ENCODE data around the gene INF2. TPM values are rescaled to one million over a fixed set of nuclear protein-coding genes. Genes with fewer than 3 reads are reported as not detected.

INF2 gene
- total RNA-seq, 1 donor from 2014 or later = 41.2 TPM

DNA sequence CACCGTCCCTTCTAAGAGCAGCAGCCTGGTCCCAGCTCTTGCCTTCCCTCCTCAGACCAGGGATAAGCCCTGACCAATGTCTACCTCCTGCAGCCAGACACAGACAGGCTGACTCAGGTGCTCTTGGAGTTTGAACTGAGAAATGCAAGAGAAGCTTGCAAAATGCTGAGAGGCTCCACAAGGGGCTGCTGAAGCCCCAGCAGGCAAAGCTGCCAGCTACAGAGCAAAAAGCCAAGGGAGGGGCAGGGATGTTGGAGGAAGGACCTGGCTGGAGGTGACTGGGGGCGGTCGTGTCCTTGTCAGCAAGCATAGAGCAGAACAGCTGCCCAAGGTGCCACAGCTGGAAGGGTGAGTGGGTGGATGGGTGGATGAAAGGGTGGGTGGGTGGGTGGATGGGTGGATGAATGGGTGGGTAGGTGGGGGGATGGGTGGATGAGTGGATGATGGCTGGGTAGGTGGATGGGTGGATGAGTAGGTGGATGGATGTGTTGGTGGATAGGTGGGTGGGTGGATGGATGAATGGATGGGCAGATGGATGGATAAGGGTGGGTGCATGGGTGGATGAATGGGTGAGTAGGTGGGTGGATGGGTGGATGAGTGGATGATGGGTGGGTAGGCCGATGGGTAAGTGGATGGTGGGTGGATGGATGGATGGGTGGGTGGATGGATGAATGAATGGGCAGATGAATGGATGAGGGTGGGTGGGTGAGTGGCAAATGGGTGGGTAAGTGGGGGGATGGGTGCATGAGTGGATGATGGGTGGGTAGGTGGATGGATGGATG is 4.0 kb upstream of the INF2 start:
- intact Hi-C loops (cut with DNase I) = no loop called here
- no peak for DNase-seq (ENCODE audit: low spot score)

DNA sequence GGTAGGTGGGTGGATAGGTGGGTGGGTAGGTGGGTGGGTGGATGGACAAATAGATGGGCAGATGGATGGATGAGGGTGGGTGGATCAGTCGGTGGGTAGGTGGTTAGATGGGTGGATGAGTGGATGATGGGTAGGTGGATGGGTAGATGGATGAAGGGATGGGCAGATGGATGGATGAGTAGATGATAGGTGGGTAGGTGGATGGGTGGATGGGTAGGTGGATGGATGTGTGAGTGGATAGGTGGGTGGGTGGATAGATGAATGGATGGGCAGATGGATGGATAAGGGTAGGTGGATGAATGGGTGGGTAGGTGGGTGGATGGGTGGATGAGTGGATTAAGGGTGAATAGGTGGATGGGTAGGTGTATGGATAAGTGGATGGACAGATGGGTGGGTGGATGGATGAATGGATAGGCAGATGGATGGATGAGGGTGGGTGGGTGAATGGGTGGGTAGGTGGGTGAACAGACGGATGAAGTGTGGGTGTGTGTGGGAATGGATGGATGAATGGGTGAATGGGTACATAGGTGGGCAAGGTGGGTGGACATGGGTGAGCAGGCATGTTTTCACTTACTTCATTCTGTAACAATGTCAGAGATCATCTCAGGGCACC is 3.3 kb upstream of the INF2 start:
- DNase-seq (ENCODE audit: low spot score) = no peak
- intact Hi-C loops (cut with DNase I) = no loop called here

DNA sequence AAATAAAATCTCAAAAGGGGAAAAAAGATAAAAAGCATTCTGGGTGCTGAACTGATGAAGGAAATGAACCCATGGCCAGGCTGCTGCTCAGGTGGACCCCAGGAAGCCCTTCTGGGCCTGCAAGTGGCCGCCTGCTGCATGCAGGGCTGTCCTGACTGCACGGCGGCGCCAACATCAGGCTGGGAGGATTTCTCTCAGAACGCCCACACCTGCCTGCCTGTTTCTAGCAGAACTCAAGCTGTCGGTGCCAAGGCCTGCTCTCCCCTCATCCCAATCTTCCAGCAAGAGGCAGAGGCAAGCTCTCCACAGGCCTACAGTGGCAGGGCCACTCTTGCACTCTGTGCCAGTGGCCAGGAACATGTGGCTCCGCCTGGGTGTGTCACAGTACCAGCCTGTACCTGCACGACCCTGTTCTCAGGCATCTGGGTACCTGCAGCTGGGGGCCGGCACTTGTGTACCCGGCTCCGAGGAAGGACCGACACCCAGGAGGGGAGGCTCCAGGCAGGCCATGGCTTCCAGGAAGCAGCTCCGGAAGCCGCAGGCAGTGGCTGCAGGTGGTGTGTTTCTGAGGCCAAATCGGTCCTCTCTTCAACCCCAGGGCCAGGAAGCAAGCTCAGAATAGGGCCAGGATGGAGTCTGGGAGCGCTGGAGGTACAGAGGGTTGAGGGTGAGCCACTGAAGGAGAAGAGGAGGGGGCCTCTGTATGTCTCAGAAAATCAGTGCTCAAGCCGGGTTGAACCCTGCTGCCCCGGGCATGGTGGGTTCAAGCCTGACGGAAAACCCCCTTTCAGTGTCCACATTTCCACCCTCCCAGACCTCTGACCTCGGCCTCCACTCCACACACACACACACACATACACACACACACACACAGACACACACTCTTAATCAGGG is 2.5 kb upstream of the INF2 start:
- intact Hi-C loops (cut with DNase I) = no loop called here
- no peak for DNase-seq (ENCODE audit: low spot score)

DNA sequence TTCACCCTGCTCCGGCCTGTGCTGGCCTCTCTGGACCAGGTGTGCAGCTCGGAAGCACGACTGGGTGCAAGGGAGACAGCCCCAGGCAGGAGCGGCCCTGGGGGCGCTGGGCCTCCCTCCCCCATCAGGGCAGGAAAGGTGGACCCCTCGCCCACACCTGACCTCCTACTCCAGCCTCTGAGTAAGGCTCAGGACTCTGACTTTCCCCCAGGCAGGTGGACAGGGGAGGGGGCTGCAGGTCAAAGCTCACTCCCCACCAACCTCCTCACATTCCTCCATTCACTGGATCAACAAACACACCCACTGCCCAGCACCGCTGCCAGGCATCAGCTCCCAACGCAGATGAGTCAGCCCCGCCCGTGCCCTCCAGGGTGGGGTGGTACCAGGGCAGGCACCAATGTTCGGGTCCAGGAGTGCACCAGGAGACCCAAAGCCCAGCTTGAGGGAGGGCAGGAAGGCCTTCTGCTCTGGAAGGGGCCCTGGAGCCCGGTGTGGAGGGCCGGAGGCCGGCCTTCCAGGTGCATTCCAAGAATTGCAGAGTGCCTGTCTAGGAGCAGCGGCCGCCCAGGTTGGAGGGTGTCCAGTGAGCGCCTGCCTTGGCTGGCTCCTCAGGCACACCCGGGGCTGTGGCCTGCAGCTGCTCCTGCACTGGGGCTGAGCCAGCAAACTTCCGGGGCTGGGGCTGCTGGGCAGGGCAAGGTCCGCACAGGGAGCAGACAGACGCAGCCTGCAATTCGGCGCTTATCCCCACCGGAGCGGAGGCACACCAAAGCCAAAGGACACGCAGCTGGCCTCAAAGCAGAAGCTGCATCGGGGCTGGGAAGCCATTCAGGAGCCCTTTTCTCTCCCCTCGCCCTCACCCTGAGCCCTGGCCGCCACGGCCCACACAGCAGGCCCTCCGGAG is 1.6 kb upstream of the INF2 start:
- intact Hi-C loops (cut with DNase I) = no loop called here
- peak; percentile 89 for DNase-seq (ENCODE audit: low spot score)

DNA sequence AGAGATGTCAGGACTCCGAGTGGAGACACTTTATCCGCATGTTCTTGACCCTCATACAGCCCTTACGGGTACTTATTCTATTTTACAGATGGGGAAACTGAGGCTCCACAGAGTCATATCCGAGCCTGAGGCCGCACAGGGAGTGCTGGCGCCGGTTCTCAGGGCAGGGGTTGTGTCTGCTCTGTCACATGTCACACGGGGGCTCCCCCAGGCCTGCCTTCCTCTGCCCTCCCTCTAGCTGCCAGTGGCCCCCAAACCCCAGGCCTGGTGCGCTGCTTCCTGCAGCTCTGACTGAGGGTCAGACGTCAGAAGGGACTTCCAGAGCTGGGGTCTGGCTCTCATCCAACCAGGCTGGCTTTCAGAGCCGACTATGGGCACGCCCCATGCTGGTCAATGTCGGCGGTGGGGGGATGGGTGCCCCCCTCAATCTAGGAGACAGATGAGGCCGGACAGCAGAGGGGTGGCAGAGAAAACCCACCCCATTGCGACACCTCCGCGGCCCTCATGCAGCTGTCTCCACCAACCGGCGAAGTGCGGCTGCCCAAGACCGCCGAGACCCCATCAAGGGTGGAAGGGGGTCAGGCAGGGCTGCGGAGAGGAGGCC is 811 bp upstream of the INF2 start:
- intact Hi-C loops (cut with DNase I) = no loop called here
- DNase-seq (ENCODE audit: low spot score) = no peak

DNA sequence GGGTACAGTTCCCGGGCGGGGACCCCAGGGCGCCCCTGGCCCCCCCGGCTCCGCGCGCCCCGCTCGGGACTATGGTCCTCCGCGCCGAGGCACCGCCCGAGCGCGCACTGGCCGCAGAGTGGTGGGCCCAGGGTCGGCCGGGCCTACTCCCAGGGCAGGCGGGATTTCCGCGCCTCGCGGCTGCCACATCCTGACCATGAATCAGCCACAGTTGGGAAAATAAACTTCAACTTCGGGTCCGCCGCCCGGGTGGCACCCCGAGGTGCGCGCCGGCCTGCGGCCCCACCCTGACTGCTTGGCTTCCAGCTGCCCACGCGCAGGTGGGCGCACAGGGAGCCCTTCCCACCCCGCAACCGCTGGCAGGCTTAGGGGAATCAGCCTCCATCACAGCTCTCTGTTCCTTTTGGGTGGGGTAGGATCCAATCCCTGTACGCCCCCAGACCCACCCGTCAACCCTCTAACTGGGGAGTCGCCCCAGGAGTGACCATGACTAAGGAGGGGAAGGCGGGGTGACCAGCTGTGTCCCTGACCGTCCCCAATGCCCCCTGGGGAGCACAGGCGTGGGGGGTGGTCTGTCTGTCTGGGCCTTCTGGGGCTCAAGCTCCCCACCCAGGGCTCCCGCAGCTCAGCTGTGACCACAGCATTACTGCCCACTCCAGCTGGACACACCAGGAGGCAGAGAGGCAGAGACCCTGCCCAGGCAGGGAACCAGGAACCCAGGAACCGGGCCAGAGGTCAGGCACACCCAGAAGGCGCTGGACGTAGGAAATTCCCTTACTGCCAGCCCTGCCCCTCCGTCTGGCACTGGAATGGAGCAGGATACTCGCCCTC is 678 bp downstream of the INF2 start:
- intact Hi-C loops (cut with DNase I) = no loop called here
- no peak for DNase-seq (ENCODE audit: low spot score)

DNA sequence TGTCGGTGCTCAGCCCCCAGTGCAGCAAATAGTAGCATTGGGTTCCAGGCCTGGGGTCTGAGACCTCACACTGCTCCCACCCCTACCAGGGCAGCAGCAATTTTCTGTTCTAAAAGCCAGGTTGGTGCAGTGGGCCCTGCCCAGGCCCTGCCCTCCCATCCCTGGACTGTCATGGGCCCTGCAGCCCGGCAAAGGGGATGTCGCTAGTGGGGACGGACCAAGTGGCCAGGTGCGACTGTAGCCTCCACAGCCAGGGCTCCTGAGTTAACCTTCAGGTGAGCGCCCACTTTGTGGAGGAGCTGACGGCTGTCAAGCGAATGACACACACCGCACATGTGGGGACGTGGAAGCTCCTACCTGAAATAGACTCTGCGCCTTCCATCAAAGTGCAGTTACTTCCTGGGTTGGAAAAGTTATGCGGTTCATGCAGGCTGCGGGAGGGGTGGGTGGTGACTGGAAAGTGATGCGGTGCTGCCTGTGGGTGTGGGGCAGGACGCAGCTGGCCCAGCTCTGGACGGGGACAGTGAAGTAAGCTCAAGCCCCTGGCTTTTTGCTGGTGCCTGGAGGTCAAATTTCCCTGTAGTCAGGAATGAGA is 1.5 kb downstream of the INF2 start:
- intact Hi-C loops (cut with DNase I) = no loop called here

DNA sequence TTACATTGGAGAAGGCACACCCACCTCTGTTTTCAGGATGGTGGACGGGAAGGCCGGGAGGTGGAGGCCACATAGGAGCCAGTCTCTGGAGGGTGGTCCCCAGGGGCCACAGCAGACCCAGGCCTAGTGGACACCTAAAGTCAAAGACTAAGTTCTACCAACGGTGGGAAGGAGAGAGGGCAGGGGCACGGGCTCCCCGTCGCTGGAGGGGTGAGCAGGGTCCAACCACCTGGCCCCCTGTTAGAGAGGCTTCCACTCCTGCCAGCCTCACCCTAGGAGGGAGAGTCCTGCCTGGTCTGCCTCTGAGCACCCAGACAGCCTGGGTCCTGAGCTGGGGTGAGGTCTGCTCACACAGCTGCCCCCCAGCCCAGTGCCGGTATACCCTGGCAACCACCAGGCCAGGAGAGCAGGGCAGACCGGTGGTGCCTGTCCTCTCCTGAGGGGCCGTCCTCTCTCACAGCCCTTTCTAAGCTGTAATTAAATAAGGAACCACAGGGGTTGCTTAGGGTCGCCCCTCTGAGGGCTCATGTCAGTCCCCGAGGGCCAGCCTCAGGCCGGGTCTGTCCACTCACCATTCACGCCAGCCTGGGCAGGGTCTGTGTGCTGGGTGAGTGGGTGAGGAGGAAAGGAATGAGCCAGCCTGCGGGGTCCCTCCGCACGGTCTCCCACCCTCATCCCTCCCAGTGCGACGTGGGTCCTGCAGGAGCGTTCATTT is 2.3 kb downstream of the INF2 start:
- intact Hi-C loops (cut with DNase I) = no loop called here
- no peak for DNase-seq (ENCODE audit: low spot score)

More for the DNA sequence above, 1.5 kb downstream of the INF2 start:
- no peak for DNase-seq (ENCODE audit: low spot score)

DNA sequence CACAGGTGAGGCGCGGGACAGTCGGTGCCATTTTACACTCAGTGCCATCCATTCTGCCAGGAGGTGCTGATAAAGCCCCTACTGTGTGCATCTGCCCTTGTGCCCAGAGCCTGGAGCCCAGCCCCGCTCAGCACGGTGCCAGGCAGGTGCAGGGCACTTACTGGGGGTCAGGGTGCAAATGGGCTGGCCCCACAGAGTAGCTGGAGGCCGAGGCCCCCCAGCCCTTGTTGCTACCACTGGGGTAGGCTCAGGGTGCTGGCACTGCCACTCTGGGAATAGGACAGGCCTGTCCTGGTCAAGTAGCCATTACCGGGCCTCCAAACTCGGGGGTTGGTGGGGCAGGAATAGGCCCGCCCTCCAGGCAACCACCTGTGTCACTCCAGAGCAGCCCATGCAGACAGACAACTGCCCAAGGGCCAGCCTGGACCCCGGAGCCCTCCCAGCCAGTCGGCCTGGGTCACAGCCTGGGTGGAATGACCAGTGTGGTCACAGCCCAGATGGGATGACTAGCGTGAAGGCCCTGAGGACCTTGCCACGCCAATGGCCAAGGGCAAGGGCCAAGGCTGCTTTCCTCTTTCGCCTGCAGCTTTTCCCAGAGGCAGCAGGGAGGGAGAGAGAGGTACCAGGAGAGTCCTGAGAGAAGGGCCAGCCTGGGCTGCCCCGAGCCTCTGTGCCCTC is 3.0 kb downstream of the INF2 start:
- no peak for DNase-seq (ENCODE audit: low spot score)
- intact Hi-C loops (cut with DNase I) = no loop called here

DNA sequence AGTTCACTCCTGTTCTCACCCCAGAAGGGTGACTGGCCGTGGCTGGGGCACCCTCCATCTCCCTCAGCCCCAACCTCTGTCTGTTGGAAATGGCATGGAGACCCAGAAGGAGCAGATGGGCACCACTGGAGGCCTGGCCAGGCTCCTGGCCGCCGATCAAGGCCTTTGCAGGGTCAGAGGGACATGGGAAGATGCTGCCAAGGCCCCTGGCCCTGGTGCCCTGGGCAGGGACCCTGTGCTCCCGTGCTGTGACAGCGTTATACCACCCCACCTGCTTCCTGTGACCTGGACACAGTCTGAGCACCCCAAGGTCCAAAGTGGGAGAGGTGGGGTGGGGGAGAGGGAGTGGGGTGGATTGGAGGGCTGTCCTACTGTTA is 3.5 kb downstream of the INF2 start:
- no peak for DNase-seq (ENCODE audit: low spot score)
- intact Hi-C loops (cut with DNase I) = no loop called here

DNA sequence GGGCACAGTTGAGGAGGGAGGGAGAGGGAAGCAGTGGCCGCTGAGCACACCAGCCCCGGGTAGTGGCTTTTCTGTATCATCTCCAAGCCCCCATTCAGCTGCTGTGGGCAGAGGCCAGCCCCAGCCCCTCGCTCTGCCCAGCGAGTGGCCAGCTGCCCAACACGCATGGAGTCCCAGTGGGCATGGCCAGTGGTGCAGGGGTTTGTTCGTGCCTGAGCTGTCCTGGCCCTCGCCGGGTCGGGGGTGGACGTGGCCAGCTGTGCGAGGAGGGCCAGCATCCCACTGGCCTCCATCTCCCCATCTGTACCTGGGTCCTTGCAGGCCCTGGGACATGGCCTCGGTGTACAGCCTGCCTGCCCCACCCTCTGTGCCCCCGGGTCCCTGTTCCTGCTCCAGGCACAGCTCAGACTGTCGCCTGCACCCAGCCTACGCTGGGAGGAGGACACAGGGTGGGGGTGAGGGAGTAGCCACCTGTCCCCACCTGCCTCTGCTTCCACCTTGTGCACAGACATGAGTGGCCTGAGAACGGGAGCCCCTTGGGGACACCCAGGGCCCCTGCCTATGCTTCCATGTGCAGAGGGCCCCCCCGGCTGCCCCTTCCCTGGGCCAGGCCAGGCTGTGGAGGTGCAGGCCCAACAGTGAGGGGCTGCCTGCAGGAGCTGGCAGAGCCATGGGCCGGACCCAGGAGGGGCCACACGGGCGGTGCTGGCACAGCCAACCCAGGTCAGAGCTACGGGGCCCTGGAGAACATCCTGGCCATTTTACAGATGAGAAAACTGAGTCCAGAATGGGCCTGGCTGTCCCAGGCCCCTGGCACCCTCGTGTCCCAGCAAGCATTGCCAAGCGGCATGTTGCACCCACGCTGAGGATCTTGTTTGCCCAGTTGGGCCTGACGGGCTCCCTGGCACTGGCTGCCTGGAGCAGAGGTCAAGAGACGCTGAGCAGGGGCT is 4.3 kb downstream of the INF2 start:
- intact Hi-C loops (cut with DNase I) = no loop called here
- no peak for DNase-seq (ENCODE audit: low spot score)

DNA sequence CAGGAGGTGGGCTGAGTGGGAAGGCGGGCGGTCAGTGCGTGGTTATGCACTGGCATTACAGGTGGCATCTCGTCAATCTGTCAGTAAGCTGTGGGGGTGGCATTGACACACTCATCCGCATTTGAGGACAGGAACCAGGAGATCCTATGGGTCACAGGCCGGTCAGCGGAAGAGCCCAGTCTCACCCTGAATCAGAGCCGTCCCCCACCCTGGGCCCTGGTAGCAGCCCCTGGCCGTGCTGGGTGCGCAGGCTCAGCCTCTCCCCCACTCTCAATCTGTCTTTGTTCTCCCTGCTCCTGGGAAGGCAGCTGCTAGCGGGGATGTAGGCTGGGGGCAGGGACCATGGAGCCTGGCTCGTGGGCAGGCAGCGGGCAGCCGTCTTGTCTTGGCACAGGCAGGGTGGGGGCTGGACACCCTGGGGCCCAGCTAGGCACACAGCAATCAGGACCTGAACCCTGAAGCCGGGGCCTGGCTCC is 5.1 kb downstream of the INF2 start:
- no peak for DNase-seq (ENCODE audit: low spot score)
- intact Hi-C loops (cut with DNase I) = no loop called here

DNA sequence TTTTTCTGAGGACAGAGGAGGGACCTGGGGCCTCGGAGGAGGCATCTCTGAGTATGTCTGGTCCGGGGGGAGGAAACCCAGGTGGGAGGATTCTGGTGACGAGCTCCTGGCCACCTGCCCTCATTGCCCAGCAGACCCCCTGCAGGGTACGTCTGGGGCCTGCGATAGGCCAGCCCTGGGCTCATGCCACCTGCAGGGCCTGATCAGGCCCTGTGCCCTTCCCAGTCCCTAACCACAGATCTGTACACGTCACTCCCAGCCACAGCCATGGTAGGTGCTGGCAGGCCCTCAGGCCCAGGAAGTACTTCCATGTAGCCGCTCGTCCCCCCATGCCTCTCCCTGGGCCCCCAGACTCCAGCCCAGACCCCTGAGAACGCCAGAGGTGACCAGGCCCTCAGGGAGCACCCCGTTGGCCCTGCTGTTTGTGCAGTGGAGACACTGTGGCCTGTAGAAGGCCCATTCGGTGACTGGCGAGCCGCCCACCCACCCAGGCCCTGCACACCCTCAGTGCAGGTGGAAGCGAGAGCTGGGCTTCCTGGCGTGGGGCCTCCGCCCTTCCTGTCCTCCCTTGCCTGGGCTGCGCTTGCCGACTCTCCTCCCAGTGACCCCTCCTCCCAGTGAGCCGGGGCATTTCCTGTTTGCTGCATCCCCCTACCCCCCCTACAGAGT is 5.7 kb downstream of the INF2 start:
- no peak for DNase-seq (ENCODE audit: low spot score)
- intact Hi-C loops (cut with DNase I) = loop anchor here (5.0 kb wide), 1 partner anchor 38 kb away; no protein-coding TSS in a partner anchor

DNA sequence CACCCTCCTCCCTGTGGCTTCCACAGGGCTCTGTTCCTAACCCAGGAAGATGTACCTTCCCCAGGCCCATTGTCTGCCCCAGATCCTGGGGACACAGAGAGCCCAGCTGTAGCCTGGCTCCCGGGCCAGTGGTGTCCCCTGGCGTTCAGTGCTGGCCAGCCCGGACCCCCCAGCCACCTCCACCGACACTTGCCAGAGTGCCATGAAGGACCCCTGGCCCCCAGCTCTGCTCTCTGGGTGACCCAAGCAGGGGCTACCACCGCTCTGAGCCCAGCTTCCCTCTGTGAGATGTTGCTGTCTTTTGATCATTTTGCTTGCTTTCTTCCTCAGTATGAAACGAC is 6.2 kb downstream of the INF2 start:
- no peak for DNase-seq (ENCODE audit: low spot score)
- intact Hi-C loops (cut with DNase I) = loop anchor here (5.0 kb wide), 1 partner anchor 38 kb away; no protein-coding TSS in a partner anchor

All from cardiac septum (tissue), 1 donor.